ENCODE results near the gene MAGI1. TPM values are rescaled to one million over a fixed set of nuclear protein-coding genes. Genes with fewer than 3 reads are reported as not detected.

The MAGI1 gene
- total and polyA plus RNA-seq, 4 donors, result 9.9 to 88.1 (median 24.6) TPM

DNA sequence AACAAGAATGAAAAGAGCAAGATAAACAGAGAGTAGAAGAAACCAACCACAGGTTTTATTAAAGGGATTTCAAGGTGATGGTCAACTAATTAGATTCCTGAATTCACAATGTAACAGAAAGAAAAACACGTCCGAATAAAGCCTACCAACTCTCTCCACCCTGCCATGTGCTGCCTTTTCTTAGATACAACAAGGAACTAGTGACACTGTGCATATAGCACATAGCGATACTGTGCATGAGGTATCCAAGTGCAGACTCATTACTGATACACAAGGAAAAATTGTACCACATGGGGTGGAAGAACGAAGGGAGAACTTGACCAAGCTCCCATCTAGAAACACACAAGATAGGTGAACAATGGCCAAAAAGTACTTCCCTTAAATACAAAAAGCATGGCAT is 154.6 kb downstream of the MAGI1 start:
- 65 to 77% methylated on average over 4 of the region's 4 CpGs for WGBS, 2 donors

DNA sequence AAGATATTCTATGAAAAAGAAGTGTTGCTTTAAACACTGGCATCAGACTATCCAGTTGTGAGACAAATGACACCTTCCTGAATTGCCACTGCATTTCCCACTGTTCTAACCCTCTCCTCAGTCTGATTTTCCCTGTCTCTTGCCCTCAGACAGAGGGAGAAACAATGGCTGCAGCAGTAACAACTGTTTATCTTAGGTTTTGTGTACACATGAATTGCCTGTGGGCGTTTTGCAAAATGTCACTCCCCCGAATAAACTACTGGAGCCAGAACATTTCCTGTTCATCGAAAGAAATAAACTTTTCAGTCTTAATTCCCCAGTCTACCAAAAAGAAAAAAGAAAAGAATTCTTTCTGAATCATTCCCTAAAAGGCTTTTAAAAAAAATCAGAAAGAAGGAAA is 155.1 kb downstream of the MAGI1 start:
- WGBS, 2 donors, result 22 to 50% methylated on average over 3 of the region's 3 CpGs
- Histone ChIP-seq H3K4me1 (ENCODE audit: control insufficient read depth in 5 of 5, insufficient read depth in 5 of 5, low read length in 5 of 5) (peaks cover 5 to 13% (median 10%) of the 10 kb centered on the region in 5 donors), H3K27me3 (ENCODE audit: control insufficient read depth in 3 of 3, insufficient read depth in 3 of 3, low read length in 2 of 3) (no peaks in the 10 kb centered on the region), H3K27ac (ENCODE audit: low read depth in 1 of 2, low read length in 1 of 2) (no peak overlapping the region), H3K36me3 (ENCODE audit: control insufficient read depth in 4 of 4, insufficient read depth in 4 of 4, low read length in 4 of 4) (no peaks in the 10 kb centered on the region), H3K4me3 (no peak overlapping the region), H3K9ac (ENCODE audit: insufficient read depth in 1 of 2, low read length in 2 of 2) (no peak overlapping the region), H3K9me3 (ENCODE audit: control insufficient read depth in 4 of 4, insufficient read depth in 3 of 4, low read length in 3 of 4) (no peaks in the 10 kb centered on the region)
- ATAC-seq (ENCODE audit: insufficient read depth, low FRiP score) (peak; percentile 41), DNase-seq (peak; percentile 43 to 67 (median 58))
- TF ChIP-seq, protein P1, sequence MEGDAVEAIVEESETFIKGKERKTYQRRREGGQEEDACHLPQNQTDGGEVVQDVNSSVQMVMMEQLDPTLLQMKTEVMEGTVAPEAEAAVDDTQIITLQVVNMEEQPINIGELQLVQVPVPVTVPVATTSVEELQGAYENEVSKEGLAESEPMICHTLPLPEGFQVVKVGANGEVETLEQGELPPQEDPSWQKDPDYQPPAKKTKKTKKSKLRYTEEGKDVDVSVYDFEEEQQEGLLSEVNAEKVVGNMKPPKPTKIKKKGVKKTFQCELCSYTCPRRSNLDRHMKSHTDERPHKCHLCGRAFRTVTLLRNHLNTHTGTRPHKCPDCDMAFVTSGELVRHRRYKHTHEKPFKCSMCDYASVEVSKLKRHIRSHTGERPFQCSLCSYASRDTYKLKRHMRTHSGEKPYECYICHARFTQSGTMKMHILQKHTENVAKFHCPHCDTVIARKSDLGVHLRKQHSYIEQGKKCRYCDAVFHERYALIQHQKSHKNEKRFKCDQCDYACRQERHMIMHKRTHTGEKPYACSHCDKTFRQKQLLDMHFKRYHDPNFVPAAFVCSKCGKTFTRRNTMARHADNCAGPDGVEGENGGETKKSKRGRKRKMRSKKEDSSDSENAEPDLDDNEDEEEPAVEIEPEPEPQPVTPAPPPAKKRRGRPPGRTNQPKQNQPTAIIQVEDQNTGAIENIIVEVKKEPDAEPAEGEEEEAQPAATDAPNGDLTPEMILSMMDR (IDR thresholded peaks at IDR 0.05; ENCODE audit: control extremely low read depth, extremely low read depth), result no peak

More for the DNA sequence above, 154.6 kb downstream of the MAGI1 start:
- Histone ChIP-seq H3K27ac (ENCODE audit: low read depth in 1 of 2, low read length in 1 of 2) (no peak overlapping the region), H3K27me3 (ENCODE audit: control insufficient read depth in 3 of 3, insufficient read depth in 3 of 3, low read length in 2 of 3) (no peaks in the 10 kb centered on the region), H3K4me1 (ENCODE audit: control insufficient read depth in 5 of 5, insufficient read depth in 5 of 5, low read length in 5 of 5) (peaks cover 5 to 15% (median 8%) of the 10 kb centered on the region in 5 donors), H3K4me3 (no peak overlapping the region), H3K36me3 (ENCODE audit: control insufficient read depth in 4 of 4, insufficient read depth in 4 of 4, low read length in 4 of 4) (no peaks in the 10 kb centered on the region), H3K9me3 (ENCODE audit: control insufficient read depth in 4 of 4, insufficient read depth in 3 of 4, low read length in 3 of 4) (no peaks in the 10 kb centered on the region), H3K9ac (ENCODE audit: insufficient read depth in 1 of 2, low read length in 2 of 2) (no peak overlapping the region)
- ATAC-seq (ENCODE audit: insufficient read depth, low FRiP score) (no peak), DNase-seq (no peak)
- TF ChIP-seq, protein P1 (IDR thresholded peaks at IDR 0.05; ENCODE audit: control extremely low read depth, extremely low read depth), result no peak

DNA sequence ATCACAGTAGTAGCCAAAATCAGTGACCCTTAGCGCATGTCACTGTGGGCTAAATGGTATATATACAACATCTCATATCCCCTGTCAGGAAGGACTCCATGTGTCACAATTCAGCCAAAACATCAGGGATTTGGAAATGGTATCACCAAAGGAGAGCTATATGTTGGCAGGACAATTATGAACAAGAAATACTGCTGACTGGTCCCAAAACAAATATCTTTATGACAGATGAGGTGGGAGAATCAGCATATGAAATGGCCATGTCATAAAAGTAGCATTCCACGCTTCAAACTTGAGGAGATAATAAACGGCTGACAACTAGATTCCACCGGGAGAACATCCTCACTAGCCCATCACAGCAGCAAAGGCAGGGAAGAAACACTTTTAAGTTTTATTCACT is 158.4 kb downstream of the MAGI1 start:
- WGBS, 2 donors, result 89 to 90% methylated on average over 4 of the region's 4 CpGs
- ATAC-seq (ENCODE audit: insufficient read depth, low FRiP score), result no peak
- H3K4me3 ChIP-seq, result no peak overlapping the region
- H3K27ac ChIP-seq (ENCODE audit: low read depth in 1 of 2, low read length in 1 of 2), result no peak overlapping the region
- no peaks in the 10 kb centered on the region for H3K27me3 ChIP-seq (ENCODE audit: control insufficient read depth in 3 of 3, insufficient read depth in 3 of 3, low read length in 2 of 3)
- TF ChIP-seq, protein P1 (IDR thresholded peaks at IDR 0.05; ENCODE audit: control extremely low read depth, extremely low read depth), result no peak
- H3K4me1 ChIP-seq (ENCODE audit: control insufficient read depth in 5 of 5, insufficient read depth in 5 of 5, low read length in 5 of 5), result peaks cover 5 to 11% (median 10%) of the 10 kb centered on the region in 5 donors
- DNase-seq, result no peak
- H3K9ac ChIP-seq (ENCODE audit: insufficient read depth in 1 of 2, low read length in 2 of 2), result no peak overlapping the region
- H3K9me3 ChIP-seq (ENCODE audit: control insufficient read depth in 4 of 4, insufficient read depth in 3 of 4, low read length in 3 of 4), result no peaks in the 10 kb centered on the region
- no peaks in the 10 kb centered on the region for H3K36me3 ChIP-seq (ENCODE audit: control insufficient read depth in 4 of 4, insufficient read depth in 4 of 4, low read length in 4 of 4)

GRCh38 chr3:65879372-65879771 is 159.3 kb downstream of the MAGI1 start:
- 88 to 95% methylated on average over 1 of the region's 1 CpG for WGBS, 2 donors
- DNase-seq (no peak), ATAC-seq (ENCODE audit: insufficient read depth, low FRiP score) (no peak)
- Histone ChIP-seq H3K27ac (ENCODE audit: low read depth in 1 of 2, low read length in 1 of 2) (no peak overlapping the region), H3K36me3 (ENCODE audit: control insufficient read depth in 4 of 4, insufficient read depth in 4 of 4, low read length in 4 of 4) (no peaks in the 10 kb centered on the region), H3K4me3 (no peak overlapping the region), H3K9me3 (ENCODE audit: control insufficient read depth in 4 of 4, insufficient read depth in 3 of 4, low read length in 3 of 4) (no peaks in the 10 kb centered on the region), H3K27me3 (ENCODE audit: control insufficient read depth in 3 of 3, insufficient read depth in 3 of 3, low read length in 2 of 3) (no peaks in the 10 kb centered on the region), H3K9ac (ENCODE audit: insufficient read depth in 1 of 2, low read length in 2 of 2) (no peak overlapping the region), H3K4me1 (ENCODE audit: control insufficient read depth in 5 of 5, insufficient read depth in 5 of 5, low read length in 5 of 5) (peaks cover 5 to 11% (median 9%) of the 10 kb centered on the region in 5 donors)
- TF ChIP-seq, protein P1 (IDR thresholded peaks at IDR 0.05; ENCODE audit: control extremely low read depth, extremely low read depth), result no peak

All from lung (tissue), 12 donors.